ENCODE results near the gene DHX38.
"Not testable (repeated sequence)": the region's sequence is repeated elsewhere in the genome, so short reads cannot be mapped to it uniquely, and the experiment has no call there.

Gene DHX38

DNA sequence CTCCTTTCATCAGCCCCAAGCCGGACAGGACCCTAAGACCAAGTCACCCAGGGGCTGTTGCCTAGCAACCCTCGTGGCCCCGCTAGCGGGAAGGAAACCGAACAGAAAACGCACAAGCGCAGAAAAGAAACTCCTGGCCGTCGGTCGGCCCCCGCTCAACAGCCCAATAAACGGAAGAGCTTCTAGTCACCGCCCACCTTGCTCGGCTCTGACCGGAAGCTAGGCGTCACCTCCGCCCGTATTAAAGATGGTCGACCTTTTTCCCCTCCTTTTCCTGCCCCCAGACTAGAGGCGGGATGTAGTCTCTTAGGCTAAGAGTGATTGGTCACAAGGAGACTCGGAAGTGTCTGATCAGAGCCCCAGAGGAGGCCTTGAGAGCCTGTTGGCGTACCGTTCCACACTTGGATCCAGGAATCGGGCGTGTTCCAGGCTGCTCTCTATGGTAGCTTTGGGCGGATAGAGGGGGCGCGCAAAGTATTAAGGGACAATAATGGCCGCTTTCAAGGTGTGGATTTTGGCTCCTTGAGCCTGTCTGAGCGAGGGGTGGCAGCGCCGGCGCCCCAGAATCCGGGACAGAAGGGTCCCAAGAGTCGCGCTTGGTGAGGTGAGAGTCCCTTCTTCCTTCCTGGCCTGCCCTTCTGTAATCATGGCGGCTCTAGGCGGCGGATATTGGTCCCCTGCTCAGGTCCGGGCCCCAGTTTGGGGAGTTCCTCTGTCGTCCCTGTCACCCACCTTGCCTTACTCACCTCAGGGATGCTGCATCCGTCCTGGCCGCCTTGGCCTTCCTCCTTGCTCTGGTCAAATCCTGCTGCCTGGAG, at the start of gene DHX38, which contains the start of gene TXNL4B:
Gene DHX38, plus strand, starts transcription at position 400 of the 818 bp plus-strand sequence. CDS start 2,311 bp downstream, outside the sequence.
Gene TXNL4B, minus strand, starts transcription at position 173 of the 818 bp plus-strand sequence. CDS start 2,871 bp downstream, outside the sequence.
- DNase-seq = peak; percentile 93

DNA sequence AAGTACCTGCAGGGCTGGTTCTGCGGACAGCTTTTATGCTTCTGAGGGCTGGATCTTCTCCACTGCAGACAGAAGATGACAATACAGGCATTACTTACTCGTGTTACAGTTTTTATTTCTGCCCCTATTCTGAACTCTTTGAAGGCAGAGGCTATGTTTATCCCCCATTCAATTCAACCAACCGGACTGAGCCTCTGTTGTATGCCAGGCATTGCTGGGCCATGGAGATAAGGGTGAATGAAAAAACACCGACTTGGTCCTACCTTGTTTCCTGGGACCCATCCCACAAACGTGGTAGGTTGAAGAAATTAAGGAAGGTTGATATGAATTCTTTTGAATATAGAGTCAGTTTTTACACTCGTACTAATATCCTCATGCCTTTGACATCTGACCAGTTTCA, 49.4 kb upstream of the DHX38 start:
- no peak for DNase-seq

DNA sequence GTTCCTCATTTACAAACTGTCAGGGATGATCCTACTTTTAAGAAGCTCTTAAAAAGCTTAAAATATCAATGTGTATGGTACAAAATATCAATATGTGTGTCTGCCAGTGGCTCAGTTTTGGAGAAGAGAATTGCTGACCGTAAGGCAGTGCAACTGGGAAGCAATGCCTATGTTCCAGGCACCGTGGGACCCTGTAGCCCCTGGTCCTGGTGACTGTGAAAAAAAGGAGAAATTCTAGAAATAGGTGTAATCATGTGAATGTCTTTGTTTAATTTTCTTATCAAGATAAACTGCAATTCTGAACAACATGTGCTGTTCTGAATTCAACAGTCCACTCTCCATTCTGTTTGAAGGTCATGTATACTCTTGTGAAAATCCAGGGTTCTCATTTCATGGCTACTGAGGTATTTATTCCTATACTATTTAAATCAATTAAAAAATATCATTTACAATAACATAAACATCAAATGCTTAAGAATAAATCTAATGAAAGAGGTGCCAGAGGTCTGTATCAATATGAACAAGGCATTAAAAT, 48.8 kb upstream of the DHX38 start:
- DNase-seq = no peak

DNA sequence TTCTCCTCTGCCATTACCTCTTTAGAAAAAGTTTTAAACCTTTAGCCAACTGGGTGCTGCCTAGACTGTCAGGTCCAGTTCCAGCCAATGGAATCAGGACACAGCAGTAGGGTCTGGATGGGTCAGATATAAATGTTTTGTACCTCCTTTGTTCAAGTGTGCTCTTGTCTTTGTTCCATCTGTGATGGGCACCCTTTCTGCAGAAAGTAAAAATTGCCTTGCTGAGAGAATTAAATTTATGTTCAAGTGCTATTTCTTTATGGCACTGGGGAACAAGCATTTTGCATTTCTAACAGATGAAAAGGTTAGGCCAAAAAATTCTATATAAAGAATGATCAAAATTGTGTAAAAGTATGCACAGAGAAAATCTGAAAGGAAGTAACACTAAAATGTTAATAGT, 44.5 kb upstream of the DHX38 start:
- DNase-seq = no peak

DNA sequence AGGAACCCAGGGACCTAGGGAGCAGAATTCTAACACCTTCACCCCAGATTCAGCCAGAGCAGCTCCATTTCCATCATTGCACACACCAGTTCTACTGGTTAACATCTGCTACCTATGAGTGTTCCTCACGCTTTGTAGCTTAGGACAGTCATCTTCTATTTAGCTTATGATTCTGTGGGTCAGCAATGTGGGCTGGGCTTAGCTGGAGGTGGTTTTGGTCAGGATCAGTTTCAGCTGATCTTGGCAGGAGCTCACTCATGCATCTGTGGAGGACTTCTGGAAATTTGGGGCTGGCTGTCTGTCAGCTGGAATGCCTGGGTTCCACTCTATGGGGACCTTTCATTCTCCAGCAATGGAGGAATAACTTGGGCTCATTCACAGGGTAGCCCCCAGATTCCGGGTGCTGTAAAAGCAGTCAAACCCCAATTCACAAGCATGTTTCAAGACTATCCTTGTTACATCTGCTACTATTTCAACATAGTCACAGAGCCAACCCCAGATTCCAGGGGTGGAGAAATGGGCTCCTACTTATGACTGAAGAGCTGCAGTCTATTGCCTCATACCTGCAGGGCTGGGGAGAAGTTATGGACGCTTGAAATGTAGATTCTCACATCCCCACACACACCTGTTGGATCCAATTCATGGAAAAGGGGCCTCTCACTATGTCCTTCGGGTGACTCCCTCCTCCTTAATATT, 42.7 kb upstream of the DHX38 start:
- no peak for DNase-seq

DNA sequence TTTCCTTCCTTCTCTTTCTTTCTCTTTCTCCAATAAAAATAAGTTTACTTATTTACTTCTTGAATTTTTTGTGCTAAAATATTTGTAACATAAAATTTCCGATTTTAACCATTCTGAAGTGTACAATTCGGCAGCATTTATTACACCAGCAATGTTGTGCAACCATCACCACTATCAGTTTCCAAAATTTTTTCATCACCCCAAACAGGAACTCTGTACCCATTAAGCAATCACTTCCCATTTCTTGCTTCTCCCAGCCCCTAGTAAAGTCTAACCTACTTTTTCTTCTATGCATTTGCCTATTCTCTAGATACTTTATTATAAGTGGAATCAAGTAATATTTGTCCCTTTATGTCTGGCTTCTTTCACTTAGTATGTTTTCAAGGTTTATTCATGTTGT, 41.8 kb upstream of the DHX38 start:
- no peak for DNase-seq

DNA sequence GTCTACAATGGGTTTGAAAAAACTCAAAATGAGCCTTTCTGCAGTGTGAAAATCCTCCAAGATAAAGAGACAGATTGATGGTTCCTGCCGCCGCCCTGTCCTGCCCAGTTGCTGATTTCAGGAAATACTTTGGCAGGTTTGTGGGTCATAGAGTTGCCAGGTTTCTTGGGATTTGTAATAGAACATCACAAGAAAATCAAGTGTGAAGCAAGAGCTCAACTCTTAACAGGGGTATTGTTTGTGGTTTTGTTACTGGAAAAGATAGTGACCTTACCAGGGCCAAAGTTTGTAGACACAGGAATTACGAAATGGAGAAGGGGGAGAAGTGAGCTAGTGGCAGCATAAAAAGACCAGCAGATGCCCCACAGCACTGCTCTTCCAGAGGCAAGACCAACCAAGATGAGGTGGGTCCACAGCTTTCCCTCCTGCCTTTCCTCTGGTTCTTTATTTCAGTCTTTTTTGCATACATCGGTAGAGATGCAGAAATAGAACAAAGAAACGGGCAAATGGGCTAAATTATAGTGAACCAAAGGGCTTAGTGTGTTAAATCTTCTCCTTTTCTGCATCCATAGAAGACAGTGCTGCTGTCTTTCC, 39.3 kb upstream of the DHX38 start, which contains the start of gene HP:
Gene HP, plus strand, starts transcription at position 252 of the 594 bp plus-strand sequence. Its CDS starts 148 bp downstream, at position 400.
- not testable (repeated sequence) for DNase-seq

DNA sequence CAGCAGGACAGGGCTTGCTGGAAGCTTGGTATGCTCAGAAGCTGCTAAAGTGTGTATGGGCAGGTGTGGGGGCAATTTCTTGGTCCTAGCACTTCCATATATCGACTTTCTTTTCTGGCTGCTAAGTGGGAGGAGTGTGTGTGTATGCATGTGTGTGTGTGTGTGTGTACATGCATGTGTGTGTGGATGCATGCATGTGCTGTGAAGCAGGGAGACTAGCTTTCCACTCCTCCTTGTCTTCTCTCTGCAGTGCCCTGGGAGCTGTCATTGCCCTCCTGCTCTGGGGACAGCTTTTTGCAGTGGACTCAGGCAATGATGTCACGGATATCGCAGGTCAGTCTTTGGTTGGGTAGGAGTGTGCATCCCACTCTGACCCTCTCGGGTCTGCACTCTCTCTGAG, 37.7 kb upstream of the DHX38 start:
- DNase-seq = no peak

DNA sequence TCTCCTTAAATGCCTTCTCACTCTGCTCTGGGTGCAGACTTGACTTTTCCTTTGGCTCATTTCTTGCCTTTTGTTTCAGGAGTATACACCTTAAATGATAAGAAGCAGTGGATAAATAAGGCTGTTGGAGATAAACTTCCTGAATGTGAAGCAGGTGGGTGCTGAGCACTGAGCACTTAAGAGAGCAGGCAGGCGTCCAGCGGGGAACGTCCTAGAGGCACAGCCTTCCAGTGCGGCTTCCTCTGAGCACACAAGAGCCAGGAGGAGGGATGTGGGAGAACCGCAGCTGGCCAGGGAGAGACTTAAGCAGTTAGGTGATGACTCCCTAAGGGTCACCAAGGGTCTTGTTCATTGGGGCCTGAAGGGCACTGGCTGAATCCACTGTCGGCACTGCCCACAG, 36.3 kb upstream of the DHX38 start:
- not testable (repeated sequence) for DNase-seq

DNA sequence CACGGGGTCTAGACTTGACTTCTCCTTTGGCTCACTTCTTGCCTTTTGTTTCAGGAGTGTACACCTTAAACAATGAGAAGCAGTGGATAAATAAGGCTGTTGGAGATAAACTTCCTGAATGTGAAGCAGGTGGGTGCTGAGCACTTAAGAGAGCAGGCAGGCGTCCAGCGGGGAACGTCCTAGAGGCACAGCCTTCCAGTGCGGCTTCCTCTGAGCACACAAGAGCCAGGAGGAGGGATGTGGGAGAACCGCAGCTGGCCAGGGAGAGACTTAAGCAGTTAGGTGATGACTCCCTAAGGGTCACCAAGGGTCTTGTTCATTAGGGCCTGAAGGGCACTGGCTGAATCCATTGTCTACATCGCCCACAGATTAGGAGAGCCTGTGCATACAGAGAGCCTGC, 34.6 kb upstream of the DHX38 start:
- DNase-seq = not testable (repeated sequence)

DNA sequence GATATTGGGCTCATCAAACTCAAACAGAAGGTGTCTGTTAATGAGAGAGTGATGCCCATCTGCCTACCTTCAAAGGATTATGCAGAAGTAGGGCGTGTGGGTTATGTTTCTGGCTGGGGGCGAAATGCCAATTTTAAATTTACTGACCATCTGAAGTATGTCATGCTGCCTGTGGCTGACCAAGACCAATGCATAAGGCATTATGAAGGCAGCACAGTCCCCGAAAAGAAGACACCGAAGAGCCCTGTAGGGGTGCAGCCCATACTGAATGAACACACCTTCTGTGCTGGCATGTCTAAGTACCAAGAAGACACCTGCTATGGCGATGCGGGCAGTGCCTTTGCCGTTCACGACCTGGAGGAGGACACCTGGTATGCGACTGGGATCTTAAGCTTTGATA, 33.2 kb upstream of the DHX38 start:
- DNase-seq = no peak

DNA sequence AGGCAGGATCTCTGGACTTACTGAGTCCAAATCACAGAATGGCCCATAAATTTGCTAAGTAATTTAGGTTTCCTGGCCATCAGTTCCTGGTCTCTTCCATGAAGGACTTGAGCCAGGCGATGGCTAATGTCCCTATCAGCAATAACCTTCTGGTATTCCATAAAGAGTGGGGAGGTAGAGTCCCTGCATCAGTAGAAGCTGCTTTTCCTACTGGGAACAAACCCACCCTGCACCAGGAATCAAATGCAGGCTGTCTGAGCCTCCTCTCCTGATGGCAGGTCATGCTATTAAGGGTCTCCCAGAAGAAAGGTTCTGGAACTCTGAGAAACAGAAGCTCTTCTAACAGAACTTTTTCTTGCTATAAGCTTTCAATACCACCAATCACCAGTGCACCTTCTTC, 32.1 kb upstream of the DHX38 start:
- no peak for DNase-seq

DNA sequence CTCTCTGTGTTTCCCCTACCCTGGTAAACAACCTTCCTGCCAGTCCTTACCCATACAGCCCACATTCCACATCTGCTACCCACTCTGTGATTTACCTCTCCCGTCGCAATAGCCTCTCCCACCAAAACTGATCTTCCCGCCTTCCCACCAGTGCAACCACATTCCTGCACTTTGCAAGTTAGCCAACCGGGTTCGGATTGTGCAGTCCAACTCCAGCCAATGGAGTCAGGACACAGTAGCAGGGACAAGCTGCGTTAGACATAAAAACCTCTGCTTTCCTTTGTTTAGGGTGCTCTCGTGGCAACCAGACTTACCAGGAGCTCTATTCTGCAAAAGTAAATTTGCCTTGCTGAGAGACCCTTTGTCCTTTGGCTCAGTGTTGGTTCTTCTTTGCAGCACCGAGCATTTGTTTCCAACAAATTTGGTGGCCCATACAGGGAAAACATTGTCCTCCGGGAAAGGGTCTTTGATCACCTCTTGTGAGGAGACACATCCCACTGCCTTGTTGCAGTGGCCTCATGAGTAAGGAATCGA, 29.2 kb upstream of the DHX38 start:
- DNase-seq = no peak

DNA sequence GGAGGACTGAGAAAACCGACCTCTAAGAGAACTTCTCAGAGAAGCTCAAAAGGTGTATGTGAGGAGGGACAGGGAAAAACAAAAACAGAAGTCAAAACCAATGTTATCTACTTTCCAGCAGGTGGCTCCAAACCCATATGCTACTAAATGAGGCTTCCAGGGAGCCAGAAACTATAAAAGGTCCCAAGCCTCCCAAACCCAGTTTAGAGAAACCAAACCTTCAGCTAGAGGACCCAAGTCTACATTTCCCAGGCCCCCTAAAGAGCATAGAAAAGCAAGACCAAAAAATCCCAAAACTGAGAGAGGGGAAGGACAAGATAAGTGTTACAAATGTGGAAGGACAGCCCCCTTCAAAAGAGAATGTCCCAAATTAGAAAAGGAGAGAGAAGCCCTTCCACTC, 26.9 kb upstream of the DHX38 start:
- DNase-seq = no peak

DNA sequence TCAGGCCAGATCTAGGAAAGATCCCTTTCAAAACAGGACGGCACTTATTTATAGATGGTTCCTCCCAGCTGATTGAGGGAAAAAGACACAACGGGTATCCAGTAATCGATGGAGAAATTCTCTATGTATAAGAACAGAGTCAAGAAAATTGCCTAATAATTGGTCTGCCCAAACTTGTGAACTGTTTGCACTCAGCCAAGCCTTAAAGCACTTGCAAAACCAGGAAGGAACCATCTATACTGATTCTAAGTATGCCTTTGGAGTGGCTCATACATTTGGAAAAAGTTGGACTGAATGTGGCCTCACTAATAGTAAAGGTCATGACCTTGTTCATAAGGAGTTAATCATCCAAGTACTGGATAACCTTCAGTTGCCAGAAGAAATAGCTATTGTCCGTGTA, 24.7 kb upstream of the DHX38 start:
- DNase-seq = no peak

DNA sequence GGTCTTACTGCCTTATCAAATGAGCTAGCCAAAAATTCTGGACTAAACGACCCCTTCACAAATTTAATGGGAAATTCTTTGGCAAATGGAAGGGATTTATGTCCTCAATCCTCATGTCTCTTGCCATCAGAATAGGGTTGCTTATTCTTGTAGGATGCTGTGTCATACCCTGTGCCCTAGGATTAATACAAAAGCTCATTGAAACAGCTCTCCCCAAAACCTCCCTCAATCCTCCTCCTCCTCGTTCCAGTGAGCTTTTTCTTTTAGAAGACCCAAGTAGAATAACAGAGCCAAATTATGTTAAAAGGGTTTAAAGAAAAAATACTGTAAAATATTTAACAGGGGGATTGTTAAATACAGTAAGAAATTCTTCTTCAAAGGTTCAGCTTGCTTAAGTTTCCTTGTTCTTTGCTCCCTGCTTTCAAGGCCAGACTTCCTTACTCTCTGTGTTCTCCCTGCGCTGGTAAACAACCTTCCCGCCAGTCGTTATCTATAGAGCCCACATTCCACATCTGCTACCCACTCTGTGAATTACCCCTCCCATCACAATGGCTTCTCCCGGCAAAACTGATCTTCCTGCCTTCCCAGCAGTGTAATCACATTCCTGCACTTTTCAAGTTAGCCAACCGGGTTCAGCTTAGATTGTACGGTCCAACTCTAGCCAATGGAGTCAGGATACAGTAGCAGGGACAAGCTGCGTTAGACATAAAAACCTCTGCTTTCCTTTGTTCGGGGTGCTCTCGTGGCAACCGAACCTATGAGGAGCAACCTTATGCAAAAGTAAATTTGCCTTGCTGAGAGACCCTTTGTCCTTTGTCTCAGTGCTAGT, 20.9 kb upstream of the DHX38 start:
- DNase-seq = no peak

DNA sequence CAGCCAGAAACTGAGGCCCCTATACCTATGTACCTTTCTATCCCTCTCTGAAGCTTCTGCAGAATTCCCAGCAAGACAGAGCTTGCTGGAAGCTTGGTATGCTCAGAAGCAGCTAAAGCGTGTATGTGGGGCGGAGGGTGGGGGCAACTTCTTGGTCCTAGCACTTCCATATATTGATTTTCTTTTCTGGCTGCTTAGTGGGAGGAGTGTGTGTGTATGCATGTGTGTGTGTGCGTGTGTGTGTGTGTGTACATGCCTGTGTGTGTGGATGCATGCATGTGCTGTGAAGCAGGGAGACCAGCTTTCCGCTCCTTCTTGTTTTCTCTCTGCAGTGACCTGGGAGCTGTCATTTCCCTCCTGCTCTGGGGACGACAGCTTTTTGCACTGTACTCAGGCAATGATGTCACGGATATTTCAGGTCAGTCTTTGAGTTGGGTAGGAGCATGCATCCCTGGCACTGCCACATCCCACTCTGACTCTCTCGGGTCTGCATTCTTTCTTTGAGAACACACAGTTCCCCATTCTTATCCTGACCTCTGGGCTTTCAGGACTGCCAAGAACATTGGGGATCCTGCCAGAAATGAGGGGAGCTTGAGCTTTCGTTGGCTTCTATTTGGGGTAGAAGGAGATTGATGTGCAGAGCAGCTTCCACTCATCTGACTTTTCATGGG, 20.0 kb upstream of the DHX38 start:
- DNase-seq = no peak

DNA sequence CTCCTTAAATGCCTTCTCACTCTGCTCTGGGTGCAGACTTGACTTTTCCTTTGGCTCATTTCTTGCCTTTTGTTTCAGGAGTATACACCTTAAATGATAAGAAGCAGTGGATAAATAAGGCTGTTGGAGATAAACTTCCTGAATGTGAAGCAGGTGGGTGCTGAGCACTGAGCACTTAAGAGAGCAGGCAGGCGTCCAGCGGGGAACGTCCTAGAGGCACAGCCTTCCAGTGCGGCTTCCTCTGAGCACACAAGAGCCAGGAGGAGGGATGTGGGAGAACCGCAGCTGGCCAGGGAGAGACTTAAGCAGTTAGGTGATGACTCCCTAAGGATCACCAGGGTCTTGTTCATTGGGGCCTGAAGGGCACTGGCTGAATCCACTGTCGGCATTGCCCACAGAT, 18.6 kb upstream of the DHX38 start:
- not testable (repeated sequence) for DNase-seq

DNA sequence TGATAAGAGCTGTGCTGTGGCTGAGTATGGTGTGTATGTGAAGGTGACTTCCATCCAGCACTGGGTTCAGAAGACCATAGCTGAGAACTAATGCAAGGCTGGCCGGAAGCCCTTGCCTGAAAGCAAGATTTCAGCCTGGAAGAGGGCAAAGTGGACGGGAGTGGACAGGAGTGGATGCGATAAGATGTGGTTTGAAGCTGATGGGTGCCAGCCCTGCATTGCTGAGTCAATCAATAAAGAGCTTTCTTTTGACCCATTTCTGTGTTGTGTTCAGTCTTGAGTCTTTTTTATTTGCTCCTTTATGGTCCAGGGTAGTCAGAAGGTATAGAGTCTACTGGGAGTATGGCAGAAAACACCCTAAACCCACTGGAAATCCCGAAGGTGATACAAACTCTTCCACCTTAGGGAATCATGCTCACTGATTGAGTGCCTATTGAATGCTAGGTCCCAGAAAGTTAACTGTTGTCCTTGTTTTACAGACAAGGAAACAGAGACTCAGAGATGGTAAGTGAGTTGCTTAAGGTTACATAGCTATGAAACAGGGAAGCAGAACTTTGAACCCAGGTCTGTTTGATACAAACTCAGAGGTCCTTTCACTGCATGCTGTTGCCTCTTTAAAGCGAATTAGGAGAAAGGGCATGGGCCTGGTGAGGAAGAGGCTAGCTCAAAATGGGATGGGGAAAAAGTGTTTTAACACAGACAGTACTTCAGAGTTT, 16.5 kb upstream of the DHX38 start:
- not testable (repeated sequence) for DNase-seq

DNA sequence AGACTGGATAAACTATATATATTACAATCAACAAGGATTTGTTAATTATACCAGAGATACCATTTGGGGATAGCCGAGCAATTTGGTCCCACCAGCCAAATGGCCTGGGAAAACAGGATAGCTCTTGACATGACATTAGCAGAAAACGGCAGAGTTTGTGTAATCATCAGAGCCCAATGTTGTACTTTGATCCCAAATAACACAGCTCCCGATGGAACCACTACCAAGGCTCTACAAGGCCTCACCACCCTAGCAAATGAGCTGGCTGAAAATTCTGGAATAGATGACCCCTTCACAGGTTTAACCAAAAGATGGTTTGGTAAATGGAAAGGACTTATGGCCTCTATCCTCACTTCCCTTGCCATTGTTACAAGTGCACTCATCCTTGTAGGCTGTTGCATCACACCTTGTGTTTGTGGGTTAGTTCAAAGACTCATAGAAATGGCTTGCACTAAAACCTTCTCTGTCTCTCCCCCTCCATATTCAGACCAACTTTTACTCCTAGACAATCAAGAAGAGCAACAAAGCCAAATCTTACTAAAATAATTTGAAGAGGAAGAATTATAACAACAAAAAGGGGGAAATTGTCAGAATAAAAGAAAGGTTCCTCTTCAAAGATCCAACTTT, 9.8 kb upstream of the DHX38 start:
- DNase-seq = no peak

All from stimulated activated CD4-positive, alpha-beta T cell treated with anti-CD3 and anti-CD28 coated beads, Interleukin-4, amount 100 ng/mL, for 24 hours (primary cell).